ENCODE measurements around the gene GNG5.

GNG5 gene

GRCh38 chr1:84481317-84481716 lies 25.1 kb downstream of the GNG5 start:
- Histone ChIP-seq H3K4me3 (ENCODE audit: low read depth, low read length) (no peak overlapping the region), H3K27ac (no peak overlapping the region), H3K9me3 (ENCODE audit: severe bottlenecking) (peaks cover 13% of the 10 kb centered on the region), H3K36me3 (peaks cover 31% of the 10 kb centered on the region), H3K27me3 (ENCODE audit: insufficient read depth, low read depth, severe bottlenecking) (no peaks in the 10 kb centered on the region)
- no peak for TF ChIP-seq CTCF (IDR thresholded peaks at IDR 0.05; ENCODE audit: low read depth, low read length)
- no peak for DNase-seq

- no peaks in the 10 kb centered on the region for H3K27me3 ChIP-seq (ENCODE audit: insufficient read depth, low read depth, severe bottlenecking)
- no peak for DNase-seq
- H3K4me3 ChIP-seq (ENCODE audit: low read depth, low read length) = no peak overlapping the region; the same call in 1 of the 2 replicates
- TF ChIP-seq CTCF (IDR thresholded peaks at IDR 0.05; ENCODE audit: low read depth, low read length) = no peak
- peaks cover 13% of the 10 kb centered on the region for H3K9me3 ChIP-seq (ENCODE audit: severe bottlenecking)
- peaks cover 28% of the 10 kb centered on the region for H3K36me3 ChIP-seq
- H3K27ac ChIP-seq = no peak overlapping the region
These were observed 25.7 kb downstream of the GNG5 start for GRCh38 chr1:84480650-84481049.

- Histone ChIP-seq H3K36me3 (peaks cover 21% of the 10 kb centered on the region), H3K4me3 (ENCODE audit: low read depth, low read length) (peak overlapping the region; percentile 75), H3K27me3 (ENCODE audit: insufficient read depth, low read depth, severe bottlenecking) (no peaks in the 10 kb centered on the region), H3K27ac (peak overlapping the region; percentile 93), H3K9me3 (ENCODE audit: severe bottlenecking) (peaks cover 13% of the 10 kb centered on the region)
- no peak for TF ChIP-seq CTCF (IDR thresholded peaks at IDR 0.05; ENCODE audit: low read depth, low read length)
- DNase-seq = no peak
These were observed 26.4 kb downstream of the GNG5 start for GRCh38 chr1:84479998-84480397.

GRCh38 chr1:84478876-84479868 lies 27.2 kb downstream of the GNG5 start, which contains the start of gene RPF1:
RPF1 (plus strand) TSS chr1:84479266; CDS start chr1:84479282, 16 bp downstream.
- Histone ChIP-seq H3K36me3 (peaks cover 15% of the 10 kb centered on the region), H3K27ac (peak within 1 kb of the TSS; percentile 93), H3K9me3 (ENCODE audit: severe bottlenecking) (peaks cover 13% of the 10 kb centered on the region), H3K4me3 (ENCODE audit: low read depth, low read length) (peak within 1 kb of the TSS; percentile 75), H3K27me3 (ENCODE audit: insufficient read depth, low read depth, severe bottlenecking) (no peaks in the 10 kb centered on the region)
- no peak for TF ChIP-seq CTCF (IDR thresholded peaks at IDR 0.05; ENCODE audit: low read depth, low read length)
- peak; percentile 72 for DNase-seq

GRCh38 chr1:84476225-84476624 lies 30.2 kb downstream of the GNG5 start:
- Histone ChIP-seq H3K27ac (no peak overlapping the region), H3K36me3 (peaks cover 3% of the 10 kb centered on the region), H3K27me3 (ENCODE audit: insufficient read depth, low read depth, severe bottlenecking) (no peaks in the 10 kb centered on the region), H3K9me3 (ENCODE audit: severe bottlenecking) (peaks cover 13% of the 10 kb centered on the region), H3K4me3 (ENCODE audit: low read depth, low read length) (no peak overlapping the region)
- DNase-seq = no peak
- no peak for TF ChIP-seq CTCF (IDR thresholded peaks at IDR 0.05; ENCODE audit: low read depth, low read length)

Measured in WERI-Rb-1 (cell line).